HCEC 1CT (cell line): ENCODE measurements around the gene PDLIM4.

Source experiments
- DNase-seq: peaks from one replicate; pipeline ENCODE4 v3.0.0-alpha.2; 2017

Gene PDLIM4

DNA sequence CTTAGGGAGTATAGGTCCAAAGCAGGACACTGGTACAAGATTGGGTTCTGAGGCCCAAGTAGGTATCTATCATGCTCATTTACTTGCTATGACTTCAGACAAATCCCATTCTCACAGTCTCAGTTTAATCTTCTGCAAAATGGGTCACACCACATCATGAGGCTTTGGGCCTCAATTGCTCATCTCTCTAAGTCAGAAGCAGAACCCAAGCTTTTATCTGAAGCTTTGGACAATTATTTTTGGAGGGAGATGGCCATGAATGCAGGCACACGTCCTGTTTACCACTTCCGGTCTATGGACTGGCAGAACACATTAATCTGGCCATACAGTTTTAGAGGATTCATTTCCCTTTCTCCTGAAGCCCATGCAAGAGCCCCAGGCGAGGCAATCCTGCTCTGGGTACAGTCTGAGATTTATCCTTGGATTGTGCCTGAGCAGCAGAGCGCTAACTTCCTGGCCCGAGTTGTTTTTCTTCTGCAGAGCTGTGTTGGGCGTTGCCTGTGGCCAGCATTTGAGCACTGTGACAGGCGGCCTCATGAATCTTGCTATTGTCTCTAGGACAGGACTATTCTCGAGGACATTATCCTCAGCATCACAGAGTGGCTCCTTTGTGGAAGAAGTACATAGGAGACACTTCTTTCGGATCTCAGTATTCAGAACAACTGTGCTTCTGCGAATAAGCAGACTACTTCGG is 52.8 kb downstream of the PDLIM4 start:
- DNase-seq = no peak

GRCh38 chr5:132313366-132313765 is 55.9 kb downstream of the PDLIM4 start:
- DNase-seq = no peak

GRCh38 chr5:132313961-132314432 is 56.5 kb downstream of the PDLIM4 start:
- DNase-seq = no peak

GRCh38 chr5:132315529-132316067 is 58.1 kb downstream of the PDLIM4 start:
- DNase-seq = no peak

GRCh38 chr5:132319975-132320374 is 62.5 kb downstream of the PDLIM4 start:
- DNase-seq = no peak

DNA sequence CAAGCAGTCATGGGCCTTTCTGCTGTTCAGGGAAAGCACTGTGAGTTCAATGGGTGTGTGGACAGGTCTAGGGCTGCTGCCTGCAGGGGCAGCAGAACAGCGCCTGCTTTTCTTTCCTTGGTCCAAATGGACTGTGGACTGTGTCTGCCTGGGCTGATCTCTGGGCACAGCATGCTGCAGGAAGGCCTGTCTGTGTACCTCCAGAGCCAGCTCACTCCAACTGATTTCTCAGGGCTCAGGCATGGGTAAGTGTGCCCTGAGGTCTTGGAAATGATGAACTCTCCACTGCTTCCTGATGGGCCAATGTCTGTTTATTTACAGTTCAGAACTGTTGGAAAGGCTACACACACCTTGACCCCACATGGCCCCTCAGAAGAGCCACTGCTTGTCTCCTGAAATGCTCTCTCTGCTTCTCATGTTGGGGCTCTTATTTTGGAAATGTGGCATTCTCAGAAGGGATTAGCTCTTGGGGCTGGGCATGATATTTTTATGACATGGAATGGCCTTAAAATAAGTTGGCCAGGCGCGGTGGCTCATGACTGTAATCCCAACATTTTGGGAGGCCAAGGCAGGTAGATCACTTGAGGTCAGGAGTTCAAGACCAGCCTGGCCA is 63.7 kb downstream of the PDLIM4 start:
- no peak for DNase-seq

DNA sequence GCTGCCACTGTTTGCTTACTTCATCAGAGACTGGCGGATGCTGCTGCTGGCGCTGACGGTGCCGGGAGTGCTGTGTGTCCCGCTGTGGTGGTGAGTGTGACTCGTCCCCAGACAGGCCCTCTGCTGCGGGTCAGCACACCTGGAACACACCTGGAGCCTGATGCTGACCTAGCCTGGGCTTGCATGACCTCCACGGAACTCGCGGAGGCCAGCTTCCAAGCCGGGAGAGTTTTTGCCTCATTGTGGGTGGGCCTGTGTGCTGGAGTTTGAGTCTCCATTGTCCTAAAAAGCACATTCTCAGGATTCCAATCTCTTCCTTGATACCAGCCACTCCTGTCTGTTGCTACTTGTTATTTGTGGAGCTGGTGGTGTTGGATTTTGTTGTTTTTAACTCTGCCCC is 64.8 kb downstream of the PDLIM4 start:
- no peak for DNase-seq
